Stimulated activated CD4-positive, alpha-beta T cell treated with anti-CD3 and anti-CD28 coated beads, Interleukin-2, amount 100 ng/mL, for 24 hours (primary cell): ENCODE data around the gene TBK1.

Source experiments
- DNase-seq, 2 donors: peaks; one replicate each; pipeline ENCODE4 v3.0.0-alpha.2; 2020

TBK1 gene

DNA sequence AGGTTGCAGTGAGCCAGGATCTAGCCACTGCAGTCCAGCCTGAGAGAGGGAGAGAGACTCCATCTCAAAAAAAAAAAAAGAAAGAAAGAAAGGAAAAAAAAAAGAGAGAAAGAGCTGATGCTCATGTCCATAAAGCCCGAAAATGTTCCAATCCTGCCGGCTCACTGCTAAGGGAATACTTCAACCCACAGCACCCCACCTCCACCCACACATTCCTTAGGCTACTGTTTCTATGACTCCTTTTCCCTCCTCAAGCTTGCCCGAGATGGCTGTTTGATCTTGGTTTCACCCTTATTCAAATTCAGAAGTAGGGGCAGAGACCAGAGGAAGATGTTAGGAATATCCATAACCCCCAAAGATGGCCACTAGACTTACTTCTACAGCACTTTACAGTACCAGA, 98.8 kb downstream of the TBK1 start:
- DNase-seq, result no peak

DNA sequence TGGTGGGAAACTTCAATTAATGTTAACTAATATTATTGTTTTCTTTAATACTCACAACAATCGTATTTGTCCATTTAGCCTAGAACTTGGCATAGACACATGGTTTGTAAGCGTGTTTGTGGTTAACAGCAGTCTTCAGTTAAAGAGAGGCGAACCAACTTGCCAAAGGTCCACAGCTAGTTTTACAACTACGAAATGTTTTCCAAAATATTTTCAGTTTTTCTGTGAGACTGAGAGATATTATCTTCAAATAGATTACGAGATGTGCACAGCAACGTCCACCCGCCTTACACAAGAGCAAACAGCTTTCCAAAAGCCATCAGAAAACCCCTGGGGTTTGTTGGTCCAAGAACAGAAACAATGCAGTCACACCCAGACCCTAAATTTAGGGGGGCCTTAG, 99.8 kb downstream of the TBK1 start:
- DNase-seq, result no peak
